Activated CD8-positive, alpha-beta memory T cell treated with anti-CD3 and anti-CD28 coated beads, Interleukin-2, amount 50 U/mL, for 1 hour (primary cell): ENCODE results near the gene RILPL2.
A peak's percentile ranks its signal among the peaks of the same experiment; 100 is the strongest.
"Not testable (repeated sequence)": the region's sequence is repeated elsewhere in the genome, so short reads cannot be mapped to it uniquely, and the experiment has no call there.

Experiments
- DNase-seq: peaks from one replicate; pipeline ENCODE4 v3.0.0-alpha.2; 2020; ENCODE audit errors: extremely low read depth

The RILPL2 gene

GRCh38 chr12:123401753-123402683 lies 34.5 kb downstream of the RILPL2 start:
- DNase-seq: no peak

DNA sequence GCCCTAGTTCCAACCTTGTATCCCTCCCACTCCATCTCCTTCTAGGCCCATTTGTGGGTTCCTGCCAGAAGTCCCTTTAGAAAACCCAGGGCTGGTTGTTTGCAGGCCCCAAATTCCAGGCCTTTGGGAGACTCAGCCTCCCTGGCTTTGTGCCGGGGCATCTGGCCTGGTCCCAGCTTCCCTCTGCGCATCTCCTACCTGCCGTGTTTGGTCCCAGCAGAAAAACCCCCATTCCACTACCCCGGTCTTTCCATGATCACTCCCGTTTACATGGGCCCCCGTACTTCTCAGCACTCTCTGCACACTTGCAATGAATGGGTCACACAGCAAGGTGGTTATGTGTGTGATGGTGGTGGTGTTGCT lies 37.2 kb downstream of the RILPL2 start:
- no peak for DNase-seq

- no peak for DNase-seq
Measured at GRCh38 chr12:123398550-123399254, 37.8 kb downstream of the RILPL2 start.

DNA sequence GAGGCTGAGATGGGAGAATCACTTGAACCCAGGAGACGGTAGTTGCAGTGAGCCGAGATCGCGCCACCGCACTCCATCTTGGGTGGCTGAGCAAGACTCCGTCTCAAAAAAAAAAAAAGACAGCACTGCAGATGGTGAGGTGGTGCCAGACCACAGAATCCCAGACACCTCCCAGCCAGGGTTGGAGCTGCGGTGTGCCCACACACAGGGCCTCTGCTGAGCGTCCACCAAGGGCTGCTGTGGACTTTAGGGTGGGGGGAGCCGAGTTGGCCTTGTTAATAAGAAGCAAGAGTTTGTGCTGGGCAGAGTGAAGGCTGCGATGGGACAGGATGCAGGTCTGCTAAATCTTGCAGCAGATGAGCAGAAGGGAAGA lies 38.3 kb downstream of the RILPL2 start:
- DNase-seq: no peak

DNA sequence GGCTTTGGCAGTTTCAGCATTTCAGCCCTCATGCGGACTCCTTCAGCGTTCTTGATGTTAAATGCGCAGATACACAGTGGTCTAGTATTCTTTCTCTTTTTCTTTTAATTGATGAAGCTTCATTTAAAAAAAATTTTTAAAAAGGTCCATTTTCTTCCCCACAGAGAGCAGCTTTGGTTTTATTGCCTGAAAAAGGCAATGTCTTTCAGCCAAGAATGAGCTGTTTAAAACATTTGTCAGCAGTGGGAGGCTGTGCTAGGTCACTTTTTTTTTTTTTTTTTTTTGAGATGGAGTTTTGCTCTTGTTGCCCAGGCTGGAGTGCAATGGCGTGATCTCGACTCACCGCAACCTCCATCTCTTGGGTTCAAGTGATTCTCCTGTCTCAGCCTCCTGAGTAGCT lies 39.1 kb downstream of the RILPL2 start:
- no peak for DNase-seq

GRCh38 chr12:123396954-123397353 lies 39.5 kb downstream of the RILPL2 start:
- DNase-seq: no peak

DNA sequence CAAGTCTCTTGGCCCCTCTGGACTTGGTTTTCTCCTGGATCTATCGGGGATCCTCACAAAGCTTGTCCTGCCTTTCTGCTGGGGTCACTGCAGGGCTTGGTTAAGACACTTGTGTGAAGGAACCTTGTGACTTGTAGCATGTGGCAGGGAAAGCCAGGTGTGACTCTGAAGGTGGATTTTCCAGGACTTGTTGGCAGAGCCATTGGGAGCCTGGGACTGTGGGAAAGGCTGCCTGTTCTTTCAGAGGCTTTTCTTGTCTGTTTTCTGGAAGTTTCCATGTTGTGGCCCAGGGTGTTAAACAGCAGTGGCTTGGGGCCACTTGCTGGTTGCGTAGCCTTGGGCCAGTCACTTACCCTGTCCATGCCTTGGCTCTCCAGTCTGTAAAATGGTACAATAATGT lies 39.9 kb downstream of the RILPL2 start:
- no peak for DNase-seq

DNA sequence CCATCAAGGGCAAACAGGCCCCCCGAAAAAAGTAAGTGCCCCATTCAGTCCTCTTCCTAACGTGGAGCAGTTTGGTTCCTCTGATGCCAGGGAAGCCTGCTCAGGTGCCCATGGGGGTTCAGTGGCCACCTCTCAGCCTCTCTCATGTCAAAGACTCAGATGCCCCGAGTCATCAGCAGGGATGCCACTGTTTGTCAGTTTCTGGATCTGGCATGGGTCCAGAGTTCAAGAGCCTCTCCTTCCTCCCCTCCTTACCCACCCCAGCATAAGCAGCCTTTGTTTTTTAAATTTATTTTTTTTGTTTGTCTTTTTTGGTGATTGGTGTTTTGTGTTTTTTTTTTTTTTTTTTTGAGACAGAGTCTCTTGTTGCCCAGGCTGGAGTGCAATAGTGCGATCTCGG lies 41.2 kb downstream of the RILPL2 start:
- no peak for DNase-seq

GRCh38 chr12:123393747-123394146 lies 42.7 kb downstream of the RILPL2 start:
- DNase-seq: no peak

GRCh38 chr12:123391546-123392343 lies 44.7 kb downstream of the RILPL2 start:
- no peak for DNase-seq

- DNase-seq: no peak
Measured at GRCh38 chr12:123390498-123391426, 45.7 kb downstream of the RILPL2 start.

DNA sequence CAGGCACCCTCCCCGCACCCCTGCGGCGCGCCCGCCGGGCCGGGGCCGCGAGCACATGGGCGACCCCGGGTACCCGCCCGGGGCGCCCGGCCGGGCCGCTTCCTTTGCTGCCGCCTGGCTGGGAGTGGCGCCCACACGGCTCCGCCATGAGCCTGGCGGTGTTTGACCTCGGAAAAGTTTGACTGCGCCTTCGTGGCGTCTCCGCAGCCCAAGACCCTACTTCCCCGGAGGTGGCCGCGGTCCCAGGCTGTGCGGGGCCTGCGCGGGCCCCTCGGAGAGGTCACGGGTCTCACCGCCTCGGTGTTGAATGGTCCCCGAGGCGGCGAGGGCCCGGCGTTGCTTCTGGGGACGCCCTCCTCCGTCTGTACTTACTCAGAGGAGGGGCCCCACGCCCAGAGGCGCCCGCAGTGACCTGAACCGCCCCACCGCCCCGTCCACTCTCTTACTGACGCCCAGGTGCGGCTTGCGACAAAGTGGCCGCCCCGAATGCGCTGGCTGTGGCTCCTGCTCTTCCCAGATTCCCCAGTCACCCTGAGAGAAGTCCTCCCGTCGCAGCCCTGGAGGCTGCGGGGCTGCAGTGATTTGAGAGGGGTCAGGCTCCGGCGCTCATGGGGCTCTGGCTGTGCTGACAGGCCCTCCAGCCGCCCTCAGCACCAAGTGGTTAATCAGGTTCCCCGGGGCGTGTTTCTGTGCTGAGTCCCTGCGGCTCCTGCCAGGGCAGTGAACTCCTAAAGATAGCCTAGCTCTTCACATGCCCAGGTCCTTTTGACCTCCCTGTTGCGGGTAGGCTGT lies 46.7 kb downstream of the RILPL2 start:
- DNase-seq: no peak

DNA sequence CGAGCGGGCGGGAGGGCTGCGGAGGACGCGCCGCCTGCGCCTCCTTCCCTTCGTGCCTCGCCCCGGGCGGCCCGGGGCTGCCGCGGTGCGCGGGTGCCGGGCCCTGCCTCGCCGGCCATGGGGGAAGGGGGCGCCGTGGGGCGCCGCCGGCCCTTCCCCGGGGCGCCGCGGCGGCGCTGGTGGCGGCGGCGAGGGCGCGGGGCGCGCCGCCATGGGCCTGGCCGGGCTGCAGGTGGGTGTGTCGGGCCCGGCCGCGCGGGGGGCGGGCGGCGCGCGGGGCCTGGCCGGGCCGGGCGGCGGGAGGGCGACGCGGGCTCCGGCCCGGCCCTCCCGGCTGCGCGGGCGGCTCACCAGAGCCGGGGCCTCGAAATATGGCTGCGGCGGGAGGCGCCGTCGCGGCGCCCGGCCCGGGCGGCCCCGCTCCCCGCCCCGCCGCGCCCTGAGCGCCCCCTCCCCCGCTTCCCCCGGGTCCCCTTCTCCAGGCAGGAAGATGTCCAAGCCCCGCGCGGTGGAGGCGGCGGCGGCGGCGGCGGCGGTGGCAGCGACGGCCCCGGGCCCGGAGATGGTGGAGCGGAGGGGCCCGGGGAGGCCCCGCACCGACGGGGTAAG lies 47.4 kb downstream of the RILPL2 start:
- DNase-seq: no peak

GRCh38 chr12:123388177-123388950 lies 48.1 kb downstream of the RILPL2 start:
- DNase-seq: peak; percentile 21

GRCh38 chr12:123387508-123388176 lies 48.8 kb downstream of the RILPL2 start:
- no peak for DNase-seq

DNA sequence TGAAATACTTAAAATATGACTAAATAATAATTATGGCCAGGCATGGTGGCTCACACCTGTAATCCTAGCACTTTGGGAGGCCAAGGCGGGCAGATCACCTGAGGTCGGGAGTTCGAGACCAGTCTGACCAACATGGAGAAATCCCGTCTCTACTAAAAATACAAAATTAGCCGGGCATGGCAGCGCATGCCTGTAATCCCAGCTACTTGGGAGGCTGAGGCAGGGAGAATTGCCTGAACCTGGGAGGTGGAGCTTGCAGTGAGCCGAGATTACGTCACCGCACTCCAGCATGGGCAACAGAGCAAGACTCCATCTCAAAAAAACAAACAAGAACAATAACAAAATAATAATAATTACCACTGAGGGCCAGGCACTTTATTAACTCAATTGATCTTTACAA lies 50.9 kb downstream of the RILPL2 start:
- DNase-seq: not testable (repeated sequence)

DNA sequence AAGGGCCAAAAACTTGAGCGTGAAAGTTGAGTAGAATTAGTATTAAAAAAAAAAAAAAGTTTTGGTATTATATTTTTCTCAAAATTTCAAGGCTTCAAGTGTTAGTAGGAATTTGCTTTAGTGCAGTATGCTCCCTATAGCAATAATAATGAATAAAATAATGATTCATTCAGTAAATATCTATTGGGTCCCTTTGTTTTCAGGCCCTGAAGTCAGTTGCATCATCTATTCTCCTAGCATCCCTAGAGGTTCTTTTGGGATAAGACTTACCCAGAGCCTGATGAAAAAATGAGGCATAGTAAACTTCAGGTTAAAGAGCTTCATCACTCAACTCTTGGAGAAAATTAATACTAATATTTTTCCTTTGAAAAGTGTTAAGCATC lies 51.5 kb downstream of the RILPL2 start:
- no peak for DNase-seq

DNA sequence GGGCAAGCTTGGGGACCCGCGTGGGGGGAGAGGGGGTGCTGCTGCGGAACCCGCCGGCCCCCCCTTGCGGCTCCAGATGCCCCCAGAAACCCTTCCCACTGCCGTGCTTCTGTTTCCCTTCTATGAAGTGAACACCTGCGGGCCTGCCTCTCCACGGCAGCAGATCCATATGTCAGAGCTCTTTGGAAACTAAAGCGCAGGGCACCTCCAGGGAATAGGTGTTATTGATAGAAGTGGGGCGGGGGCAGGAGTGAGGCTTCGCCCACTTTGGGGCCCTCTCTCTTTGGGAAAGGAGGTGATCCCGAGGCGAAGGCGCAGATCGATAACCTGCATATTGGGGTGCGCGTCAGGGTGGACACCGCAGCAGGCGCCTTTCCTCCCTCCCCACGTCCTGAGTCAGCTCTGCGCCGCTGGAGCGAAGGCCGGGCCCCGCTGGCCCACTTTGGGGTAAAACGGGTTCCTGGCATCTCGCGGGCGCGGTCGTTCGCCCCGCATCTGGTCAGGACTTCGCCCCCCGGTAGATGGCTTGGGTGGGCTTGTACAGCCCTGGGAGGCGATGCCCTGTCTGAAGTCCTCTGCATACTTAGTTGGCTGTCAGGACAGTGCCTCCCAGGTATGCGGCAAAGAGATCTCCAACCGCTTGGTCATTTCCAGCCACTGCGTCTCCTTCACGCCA lies 52.0 kb downstream of the RILPL2 start:
- no peak for DNase-seq
